Nephron progenitor cell (in vitro differentiated cells): ENCODE measurements around the gene LINC01488.

Experiments
- DNase-seq: peaks from one replicate; pipeline ENCODE4 v3.0.0; 2021
- H3K27ac Mint-ChIP-seq: 2 replicates; pipeline ENCODE4 v1.8.0; 2021; ENCODE audit warnings: mild to moderate bottlenecking, moderate library complexity, mixed read lengths
- H3K27me3 Mint-ChIP-seq: 2 replicates; pipeline ENCODE4 v1.8.0; 2021; ENCODE audit warnings: mild to moderate bottlenecking, low read depth, mixed read lengths; ENCODE audit not compliant: poor library complexity
- H3K36me3 Mint-ChIP-seq: 2 replicates; pipeline ENCODE4 v1.8.0; 2021; ENCODE audit warnings: low read depth, mixed read lengths
- H3K4me1 Mint-ChIP-seq: 2 replicates; pipeline ENCODE4 v1.8.0; 2021; ENCODE audit warnings: mixed read lengths
- H3K4me3 Mint-ChIP-seq: 2 replicates; pipeline ENCODE4 v1.8.0; 2021; ENCODE audit warnings: mild to moderate bottlenecking, moderate library complexity, mixed read lengths
- H3K9me3 Mint-ChIP-seq: 2 replicates; pipeline ENCODE4 v1.8.0; 2021; ENCODE audit warnings: mild to moderate bottlenecking, moderate library complexity, mixed read lengths
- TF ChIP-seq, protein P1 (sequence below): fragments of 200-600 bp; sonication (generic); IDR thresholded peaks from 2 replicates; pipeline ENCODE4 v1.5.0; 2021; ENCODE audit warnings: antibody characterized with exemption

LINC01488 gene

DNA sequence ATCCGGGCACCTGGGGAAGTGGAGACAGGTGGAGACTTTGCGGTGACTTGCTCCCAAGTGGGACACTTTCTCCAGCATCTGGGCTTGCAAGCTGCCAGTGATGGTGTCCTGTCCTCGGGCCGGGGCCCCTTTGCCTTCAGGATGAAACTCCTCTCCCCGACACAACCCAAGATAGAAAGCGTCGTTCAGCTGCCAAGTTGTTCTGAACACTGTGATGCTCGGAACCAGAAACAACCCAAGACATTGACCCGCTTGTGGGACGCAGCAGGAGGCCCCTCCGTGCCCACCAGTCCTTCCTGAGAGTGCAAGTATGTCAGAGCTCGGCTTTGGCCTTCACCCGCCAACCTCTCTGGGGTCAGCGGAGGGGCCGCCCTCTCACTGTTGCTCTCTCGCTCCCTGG lies 31.3 kb downstream of the LINC01488 start:
- no peak for DNase-seq
- Mint-ChIP-seq H3K4me1 (peaks cover 20% of the 10 kb centered on the region), H3K27me3 (peaks cover 9% of the 10 kb centered on the region), H3K27ac (peak overlapping the region; percentile 64), H3K36me3 (no peaks in the 10 kb centered on the region), H3K9me3 (peaks cover 17% of the 10 kb centered on the region), H3K4me3 (no peak overlapping the region)
- TF ChIP-seq, protein P1, sequence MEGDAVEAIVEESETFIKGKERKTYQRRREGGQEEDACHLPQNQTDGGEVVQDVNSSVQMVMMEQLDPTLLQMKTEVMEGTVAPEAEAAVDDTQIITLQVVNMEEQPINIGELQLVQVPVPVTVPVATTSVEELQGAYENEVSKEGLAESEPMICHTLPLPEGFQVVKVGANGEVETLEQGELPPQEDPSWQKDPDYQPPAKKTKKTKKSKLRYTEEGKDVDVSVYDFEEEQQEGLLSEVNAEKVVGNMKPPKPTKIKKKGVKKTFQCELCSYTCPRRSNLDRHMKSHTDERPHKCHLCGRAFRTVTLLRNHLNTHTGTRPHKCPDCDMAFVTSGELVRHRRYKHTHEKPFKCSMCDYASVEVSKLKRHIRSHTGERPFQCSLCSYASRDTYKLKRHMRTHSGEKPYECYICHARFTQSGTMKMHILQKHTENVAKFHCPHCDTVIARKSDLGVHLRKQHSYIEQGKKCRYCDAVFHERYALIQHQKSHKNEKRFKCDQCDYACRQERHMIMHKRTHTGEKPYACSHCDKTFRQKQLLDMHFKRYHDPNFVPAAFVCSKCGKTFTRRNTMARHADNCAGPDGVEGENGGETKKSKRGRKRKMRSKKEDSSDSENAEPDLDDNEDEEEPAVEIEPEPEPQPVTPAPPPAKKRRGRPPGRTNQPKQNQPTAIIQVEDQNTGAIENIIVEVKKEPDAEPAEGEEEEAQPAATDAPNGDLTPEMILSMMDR: no peak

GRCh38 chr11:69513196-69513595 lies 31.7 kb downstream of the LINC01488 start:
- peaks cover 19% of the 10 kb centered on the region for H3K9me3 Mint-ChIP-seq
- no peak for DNase-seq
- peak overlapping the region; percentile 91 for H3K27ac Mint-ChIP-seq
- H3K36me3 Mint-ChIP-seq: no peaks in the 10 kb centered on the region
- H3K4me3 Mint-ChIP-seq: no peak overlapping the region
- TF ChIP-seq, protein P1: no peak
- peaks cover 9% of the 10 kb centered on the region for H3K27me3 Mint-ChIP-seq
- H3K4me1 Mint-ChIP-seq: peaks cover 20% of the 10 kb centered on the region

GRCh38 chr11:69513663-69514224 lies 32.3 kb downstream of the LINC01488 start:
- Mint-ChIP-seq H3K36me3 (no peaks in the 10 kb centered on the region), H3K4me1 (peaks cover 20% of the 10 kb centered on the region), H3K27ac (peak overlapping the region; percentile 91), H3K27me3 (peaks cover 9% of the 10 kb centered on the region), H3K4me3 (no peak overlapping the region), H3K9me3 (peaks cover 25% of the 10 kb centered on the region)
- no peak for DNase-seq
- TF ChIP-seq, protein P1: no peak

DNA sequence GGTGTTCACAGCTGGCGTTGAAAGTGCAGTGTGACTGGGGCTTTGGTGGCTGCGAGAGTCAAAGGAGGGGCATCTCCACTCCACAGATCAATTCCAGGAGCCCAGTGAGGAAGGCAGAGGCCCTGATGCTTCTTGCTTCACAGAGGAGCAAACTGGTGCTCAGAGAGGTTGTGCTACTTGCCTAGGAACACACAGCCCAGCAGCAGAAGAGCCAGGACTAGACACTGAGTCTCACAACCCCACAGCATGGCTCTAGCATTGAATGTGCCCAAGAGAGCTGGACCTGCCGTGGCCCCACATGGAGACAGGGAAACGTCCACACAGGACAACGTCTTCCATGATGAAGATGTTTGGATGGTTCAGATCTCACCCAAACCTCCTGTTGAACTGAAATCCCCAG lies 33.3 kb downstream of the LINC01488 start:
- peaks cover 32% of the 10 kb centered on the region for H3K9me3 Mint-ChIP-seq
- DNase-seq: no peak
- H3K27ac Mint-ChIP-seq: no peak overlapping the region
- no peaks in the 10 kb centered on the region for H3K36me3 Mint-ChIP-seq
- H3K4me3 Mint-ChIP-seq: no peak overlapping the region
- peaks cover 20% of the 10 kb centered on the region for H3K4me1 Mint-ChIP-seq
- peaks cover 13% of the 10 kb centered on the region for H3K27me3 Mint-ChIP-seq
- TF ChIP-seq, protein P1: no peak

DNA sequence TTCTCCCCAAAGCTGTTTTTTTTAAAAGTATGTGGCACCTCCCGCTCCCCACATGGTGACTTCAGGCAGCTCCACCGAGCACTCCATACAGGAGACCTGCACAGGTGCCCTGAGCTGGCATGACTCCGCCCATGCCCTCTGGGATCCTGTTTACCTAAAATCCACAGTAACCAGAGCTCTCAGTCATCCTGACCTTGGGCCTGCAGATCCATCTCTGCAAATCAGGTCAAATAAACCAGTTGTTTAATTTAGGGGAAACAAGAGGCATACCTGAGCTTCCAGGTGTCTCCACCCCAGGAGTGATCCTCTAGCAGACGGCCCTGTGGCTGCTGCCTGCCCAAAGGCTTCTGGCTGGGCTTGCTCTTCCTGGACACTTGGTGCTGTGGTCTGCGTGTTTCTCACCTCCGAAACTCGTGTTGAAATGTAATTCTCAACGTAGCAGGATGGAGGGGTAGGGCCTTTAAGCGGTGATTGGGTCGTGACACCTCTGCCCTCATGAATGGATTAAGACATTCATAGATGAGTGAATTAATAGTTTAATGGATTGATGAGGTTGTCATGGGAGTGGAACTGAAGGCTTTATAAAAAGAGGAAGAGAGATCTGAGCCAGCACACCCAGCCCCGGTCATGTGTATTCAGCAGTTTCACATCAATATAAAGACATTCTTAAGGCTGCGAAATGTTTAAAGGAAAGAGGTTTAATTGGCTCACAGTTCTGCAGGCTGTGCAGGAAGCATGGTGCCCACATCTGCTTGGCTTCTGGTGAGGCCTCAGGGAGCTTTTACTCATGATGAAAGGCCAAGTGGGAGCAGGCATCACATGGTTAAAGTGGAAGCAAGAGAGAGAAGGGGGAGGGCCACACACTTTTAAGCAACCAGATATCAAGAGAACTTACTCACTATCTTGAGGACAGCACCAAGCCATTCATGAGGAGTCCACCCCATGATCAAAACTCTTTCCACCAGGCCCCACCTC lies 34.1 kb downstream of the LINC01488 start:
- Mint-ChIP-seq H3K4me3 (no peak overlapping the region), H3K36me3 (no peaks in the 10 kb centered on the region), H3K27me3 (peaks cover 13% of the 10 kb centered on the region), H3K9me3 (peaks cover 32% of the 10 kb centered on the region), H3K27ac (no peak overlapping the region), H3K4me1 (peaks cover 20% of the 10 kb centered on the region)
- no peak for DNase-seq
- TF ChIP-seq, protein P1: no peak
